Parathyroid adenoma (tissue), 2 donors: ENCODE results near the gene KIF26A.

Experiments
- H2AFZ ChIP-seq: fragments of 300-600 bp; sonication (generic); one replicate; pipeline ENCODE4 v1.7.0; 2017; ENCODE audit warnings: antibody characterized with exemption, mild to moderate bottlenecking
- H3K27ac ChIP-seq: fragments of 300-600 bp; sonication (generic); one replicate; pipeline ENCODE4 v1.7.0; 2017
- H3K27me3 ChIP-seq: fragments of 300-600 bp; sonication (generic); one replicate; pipeline ENCODE4 v1.7.0; 2017; ENCODE audit warnings: low read length; ENCODE audit not compliant: control insufficient read depth, insufficient read depth
- H3K36me3 ChIP-seq: fragments of 300-600 bp; sonication (generic); one replicate; pipeline ENCODE4 v1.7.0; 2017; ENCODE audit warnings: low read length; ENCODE audit not compliant: control insufficient read depth, insufficient read depth
- H3K4me1 ChIP-seq: fragments of 300-600 bp; sonication (generic); one replicate; pipeline ENCODE4 v1.7.0; 2017; ENCODE audit warnings: control low read depth
- H3K4me2 ChIP-seq: fragments of 300-600 bp; sonication (generic); one replicate; pipeline ENCODE4 v1.7.0; 2017; ENCODE audit warnings: low read length
- H3K4me3 ChIP-seq: fragments of 300-600 bp; sonication (generic); one replicate; pipeline ENCODE4 v1.7.0; 2017; ENCODE audit warnings: low read depth, low read length
- H3K79me2 ChIP-seq: fragments of 300-600 bp; sonication (generic); one replicate; pipeline ENCODE4 v1.7.0; 2017; ENCODE audit warnings: control low read depth
- H3K9ac ChIP-seq: fragments of 300-600 bp; sonication (generic); one replicate; pipeline ENCODE4 v1.7.0; 2017; ENCODE audit warnings: mild to moderate bottlenecking
- H3K9me3 ChIP-seq: fragments of 300-600 bp; sonication (generic); one replicate; pipeline ENCODE4 v1.7.0; 2017; ENCODE audit warnings: low read length; ENCODE audit not compliant: control insufficient read depth
- CTCF ChIP-seq: fragments of 300-600 bp; sonication (generic); IDR thresholded peaks from one replicate; pipeline ENCODE4 v1.7.0; 2017; ENCODE audit warnings: antibody characterized with exemption, mild to moderate bottlenecking
- donor health status: primary hyperparathyroidism.

KIF26A gene

GRCh38 chr14:104135121-104135903, 3.1 kb upstream of the KIF26A start:
- no peaks in the 10 kb centered on the region for H3K9me3 ChIP-seq
- no peaks in the 10 kb centered on the region for H3K36me3 ChIP-seq
- peak overlapping the region; percentile 22 for H3K4me3 ChIP-seq
- TF ChIP-seq CTCF: peak; percentile 12
- no peaks in the 10 kb centered on the region for H3K79me2 ChIP-seq
- H3K4me1 ChIP-seq: peaks cover 6% of the 10 kb centered on the region
- H3K27me3 ChIP-seq: peaks cover 7% of the 10 kb centered on the region
- peak overlapping the region; percentile 12 for H3K4me2 ChIP-seq
- no peak overlapping the region for H2AFZ ChIP-seq
- H3K27ac ChIP-seq: no peak overlapping the region
- H3K9ac ChIP-seq: no peak overlapping the region

- TF ChIP-seq CTCF: no peak
- Histone ChIP-seq H3K9ac (no peak overlapping the region), H3K4me2 (peak overlapping the region; percentile 12), H3K27me3 (peaks cover 7% of the 10 kb centered on the region), H3K27ac (no peak overlapping the region), H3K79me2 (no peaks in the 10 kb centered on the region), H3K9me3 (no peaks in the 10 kb centered on the region), H3K4me3 (no peak overlapping the region), H3K4me1 (peaks cover 6% of the 10 kb centered on the region), H3K36me3 (no peaks in the 10 kb centered on the region), H2AFZ (no peak overlapping the region)
Measured at GRCh38 chr14:104135904-104136471, 2.4 kb upstream of the KIF26A start.

GRCh38 chr14:104136472-104137296, 1.7 kb upstream of the KIF26A start:
- Histone ChIP-seq H2AFZ (peak overlapping the region; percentile 38), H3K27me3 (peaks cover 7% of the 10 kb centered on the region), H3K36me3 (no peaks in the 10 kb centered on the region), H3K27ac (no peak overlapping the region), H3K4me1 (peaks cover 6% of the 10 kb centered on the region), H3K79me2 (no peaks in the 10 kb centered on the region), H3K4me2 (peak overlapping the region; percentile 86), H3K9ac (no peak overlapping the region), H3K9me3 (no peaks in the 10 kb centered on the region), H3K4me3 (no peak overlapping the region)
- TF ChIP-seq CTCF: no peak

- Histone ChIP-seq H3K36me3 (no peaks in the 10 kb centered on the region), H3K4me2 (peak overlapping the region; percentile 86), H2AFZ (peak overlapping the region; percentile 80), H3K4me3 (peak overlapping the region; percentile 48), H3K9ac (no peak overlapping the region), H3K27me3 (peaks cover 7% of the 10 kb centered on the region), H3K27ac (peak overlapping the region; percentile 11), H3K9me3 (no peaks in the 10 kb centered on the region), H3K4me1 (peaks cover 6% of the 10 kb centered on the region), H3K79me2 (no peaks in the 10 kb centered on the region)
- peak; percentile 93 for TF ChIP-seq CTCF
Measured at GRCh38 chr14:104137297-104138097, 890 bp upstream of the KIF26A start.
